Left cardiac atrium (tissue), 4 donors: Measurements from ENCODE around the gene MORN1. TPM values are rescaled to one million over a fixed set of nuclear protein-coding genes. Genes with fewer than 3 reads are reported as not detected.

Experiments
- ATAC-seq, 2 donors: fragments of 200-7000 bp; cut with Tn5 transposase; one replicate each; pipeline ENCODE4 v1.9.1; 2020; ENCODE audit warnings: mild to moderate bottlenecking in 2 of 2, moderate library complexity in 2 of 2
- DNase-seq: peaks from one replicate; pipeline ENCODE4 v3.0.0-alpha.2; 2020
- intact Hi-C, 2 donors: fragments of 100-400 bp; cut with DNase I; formaldehyde crosslinking; loops; one replicate each; pipeline versions ENCODE4 v1.14.1 to v1.15.1; 2022 to 2023
- total RNA-seq, 2 donors: library from RNA; stranded (reverse); fragmentation: NEBNext Ultra II Directional; extraction: Animal tissue kit (Norgen Biotek cat#: 25700); gene quantifications; one replicate each; pipeline ENCODE4 v1.2.1, GENCODE V29; 2021
- donor health status: DM: no; HTN: yes; CAD: no.
- donor health status: DM: no; HTN: yes; CAD: no; lungs with severe emphysema.
- donor health status: DM: yes; HTN: yes; CAD: no.
- donor health status: Dilated cardiomyopathy.

The MORN1 gene
- total RNA-seq, 2 donors from 2014 or later, result 3.7 to 4.9 TPM

GRCh38 chr1:2318314-2319278, 72.8 kb downstream of the MORN1 start:
- no peak for ATAC-seq
- intact Hi-C loops, result loop anchor here (5.0 to 10.0 kb wide), 3 partner anchors 64 to 124 kb away; partner anchors contain the start of gene FAAP20 (in 1 of the 2)
- DNase-seq, result no peak

- intact Hi-C loops, result loop anchor here (5.0 to 10.0 kb wide), 3 partner anchors 65 to 123 kb away; partner anchors contain the start of gene FAAP20 (in 1 of the 2)
- ATAC-seq (no peak), DNase-seq (no peak)
Observed at GRCh38 chr1:2317230-2318065, 73.9 kb downstream of the MORN1 start.

- no peak for ATAC-seq
- intact Hi-C loops, result loop anchor here (5.0 to 10.0 kb wide), 3 partner anchors 66 to 122 kb away; partner anchors contain the start of gene FAAP20 (in 1 of the 2)
- no peak for DNase-seq
Observed at GRCh38 chr1:2316451-2316961, 74.8 kb downstream of the MORN1 start.

GRCh38 chr1:2315674-2316450, 75.5 kb downstream of the MORN1 start:
- ATAC-seq (no peak), DNase-seq (no peak)
- intact Hi-C loops, result loop anchor here (5.0 to 10.0 kb wide), 3 partner anchors 66 to 121 kb away; partner anchors contain the start of gene FAAP20 (in 1 of the 2)

- peak; percentile 81 for DNase-seq
- intact Hi-C loops, result loop anchor here (5.0 to 10.0 kb wide), 3 partner anchors 67 to 120 kb away; partner anchors contain the start of gene FAAP20 (in 1 of the 2)
- ATAC-seq, result peak; percentile 24 to 53
Observed at GRCh38 chr1:2314803-2315673, 76.3 kb downstream of the MORN1 start.

- DNase-seq, result peak; percentile 81
- intact Hi-C loops, result loop anchor here in 1 of 2 donors (10.0 kb wide), 1 partner anchor 120 kb away; the partner anchor contains the start of gene FAAP20
Observed at GRCh38 chr1:2314273-2314802, 77.0 kb downstream of the MORN1 start.

GRCh38 chr1:2313651-2314261, 77.6 kb downstream of the MORN1 start:
- DNase-seq (peak; percentile 42), ATAC-seq (peak in 1 of 2 donors; percentile 1)
- intact Hi-C loops, result loop anchor here in 1 of 2 donors (10.0 kb wide), 1 partner anchor 119 kb away; the partner anchor contains the start of gene FAAP20

More at GRCh38 chr1:2314273-2314802, 77.0 kb downstream of the MORN1 start:
- peak; percentile 19 to 39 for ATAC-seq

GRCh38 chr1:2312515-2313301, 78.6 kb downstream of the MORN1 start:
- ATAC-seq (peak in 1 of 2 donors; percentile 1), DNase-seq (no peak)
- intact Hi-C loops, result loop anchor here in 1 of 2 donors (10.0 kb wide), 1 partner anchor 118 kb away; the partner anchor contains the start of gene FAAP20

GRCh38 chr1:2312160-2312514, 79.2 kb downstream of the MORN1 start:
- intact Hi-C loops, result loop anchor here in 1 of 2 donors (10.0 kb wide), 1 partner anchor 117 kb away; the partner anchor contains the start of gene FAAP20
- ATAC-seq, result peak in 1 of 2 donors; percentile 1
- no peak for DNase-seq

- ATAC-seq (peak in 1 of 2 donors; percentile 30), DNase-seq (peak; percentile 79)
- intact Hi-C loops, result loop anchor here in 1 of 2 donors (10.0 kb wide), 1 partner anchor 117 kb away; the partner anchor contains the start of gene FAAP20
Observed at GRCh38 chr1:2311184-2312032, 79.9 kb downstream of the MORN1 start.

GRCh38 chr1:2310332-2311183, 80.8 kb downstream of the MORN1 start:
- intact Hi-C loops, result loop anchor here in 1 of 2 donors (10.0 kb wide), 1 partner anchor 116 kb away; the partner anchor contains the start of gene FAAP20
- ATAC-seq, result no peak
- no peak for DNase-seq

- intact Hi-C loops, result loop anchor here in 1 of 2 donors (10.0 kb wide), 1 partner anchor 74 kb away; no protein-coding TSS in a partner anchor
- no peak for DNase-seq
- no peak for ATAC-seq
Observed at GRCh38 chr1:2308844-2309243, 82.5 kb downstream of the MORN1 start.

GRCh38 chr1:2307972-2308371, 83.4 kb downstream of the MORN1 start:
- DNase-seq (no peak), ATAC-seq (no peak)
- intact Hi-C loops, result loop anchor here in 1 of 2 donors (10.0 kb wide), 1 partner anchor 73 kb away; no protein-coding TSS in a partner anchor
